Mesendoderm (in vitro differentiated cells): ENCODE measurements around the gene APOE. TPM values are rescaled to one million over a fixed set of nuclear protein-coding genes. Genes with fewer than 3 reads are reported as not detected.
A peak's percentile ranks its signal among the peaks of the same experiment; 100 is the strongest.
"Not testable (repeated sequence)": the region's sequence is repeated elsewhere in the genome, so short reads cannot be mapped to it uniquely, and the experiment has no call there.

Experiments
- DNase-seq: peaks from one replicate; pipeline ENCODE4 v3.0.0; 2013
- H2AK5ac ChIP-seq: 2 replicates; pipeline ENCODE4 v1.6.1; 2013; ENCODE audit warnings: low read length, inconsistent platforms
- H2BK120ac ChIP-seq: 2 replicates; pipeline ENCODE4 v1.6.1; 2013; ENCODE audit warnings: low read depth, mild to moderate bottlenecking, low read length, moderate library complexity, mixed read lengths
- H2BK15ac ChIP-seq: replicated peaks from 2 replicates; pipeline ENCODE4 v1.6.1; 2013; ENCODE audit warnings: low read depth, mild to moderate bottlenecking, moderate library complexity
- H2BK5ac ChIP-seq: 2 replicates; pipeline ENCODE4 v1.6.1; 2013; ENCODE audit warnings: low read length, inconsistent platforms
- H3K18ac ChIP-seq: 2 replicates; pipeline ENCODE4 v1.6.1; 2013; ENCODE audit warnings: mild to moderate bottlenecking, low read length, mixed read lengths
- H3K23ac ChIP-seq: one replicate; pipeline ENCODE4 v1.6.1; 2013; ENCODE audit warnings: low read length
- H3K27ac ChIP-seq: 2 replicates; pipeline ENCODE4 v1.5.1; 2013; ENCODE audit warnings: low read depth, mild to moderate bottlenecking, inconsistent platforms, low read length, moderate library complexity
- H3K27me3 ChIP-seq: 2 replicates; pipeline ENCODE4 v1.6.1; 2013; ENCODE audit warnings: low read length, control low read depth, mild to moderate bottlenecking, inconsistent platforms; ENCODE audit not compliant: insufficient read depth, poor library complexity
- H3K36me3 ChIP-seq: 2 replicates; pipeline ENCODE4 v1.6.1; 2013; ENCODE audit warnings: low read length, inconsistent platforms; ENCODE audit not compliant: control insufficient read depth, insufficient read depth
- H3K4ac ChIP-seq: one replicate; pipeline ENCODE4 v1.6.1; 2013; ENCODE audit warnings: low read depth, mild to moderate bottlenecking, low read length, moderate library complexity
- H3K4me1 ChIP-seq: 2 replicates; pipeline ENCODE4 v1.6.1; 2013; ENCODE audit warnings: low read depth, low read length, inconsistent platforms; ENCODE audit not compliant: control insufficient read depth
- H3K4me2 ChIP-seq: 2 replicates; pipeline ENCODE4 v1.6.1; 2013; ENCODE audit warnings: low read length
- H3K4me3 ChIP-seq: 2 replicates; pipeline ENCODE4 v1.5.1; 2013; ENCODE audit warnings: mild to moderate bottlenecking, low read length
- H3K56ac ChIP-seq: one replicate; pipeline ENCODE4 v1.6.1; 2013; ENCODE audit warnings: low read length
- H3K79me1 ChIP-seq: 2 replicates; pipeline ENCODE4 v1.6.1; 2013; ENCODE audit warnings: low read length, inconsistent platforms
- H3K79me2 ChIP-seq: 2 replicates; pipeline ENCODE4 v1.6.1; 2013; ENCODE audit warnings: mild to moderate bottlenecking, low read length; ENCODE audit not compliant: control insufficient read depth, insufficient read depth
- H3K9ac ChIP-seq: 2 replicates; pipeline ENCODE4 v1.6.1; 2013; ENCODE audit warnings: low read length, inconsistent platforms
- H4K5ac ChIP-seq: one replicate; pipeline ENCODE4 v1.6.1; 2013; ENCODE audit warnings: low read length
- H4K8ac ChIP-seq: one replicate; pipeline ENCODE4 v1.6.1; 2013; ENCODE audit warnings: low read depth, mild to moderate bottlenecking, control low read depth, low read length, moderate library complexity
- WGBS: extraction: QIAGEN DNeasy Blood & Tissue Kit; methylation state at CpG from one replicate; pipeline ENCODE4 v1.1.7; 2013; ENCODE audit warnings: low lambda C conversion rate, missing lambda C conversion rate; ENCODE audit not compliant: insufficient coverage; ENCODE audit errors: extremely low coverage; 5-methylcytosine and 5-hydroxymethylcytosine counted together
- polyA plus RNA-seq, 2 experiments: library from polyadenylated mRNA; stranded (reverse); fragments of 200-250 nt; gene quantifications; one replicate each; pipeline ENCODE4 v1.2.3, GENCODE V29; 2013

Gene APOE
- 299 TPM for polyA plus RNA-seq (2013, experiment 1 of 2)
- polyA plus RNA-seq (2013, experiment 2 of 2), result 297 TPM

- H3K23ac ChIP-seq, result peak within 1 kb of the TSS; percentile 59
- H2BK5ac ChIP-seq, result peak within 1 kb of the TSS; percentile 85
- peaks cover 4% of the 10 kb centered on the region for H3K79me2 ChIP-seq
- H2AK5ac ChIP-seq, result peak within 1 kb of the TSS; percentile 77
- H4K8ac ChIP-seq, result no peak within 1 kb of the TSS
- peak; percentile 92 for DNase-seq
- H3K36me3 ChIP-seq, result peaks cover 10% of the 10 kb centered on the region
- no peak within 1 kb of the TSS for H2BK15ac ChIP-seq
- peak within 1 kb of the TSS; percentile 85 for H3K4me2 ChIP-seq
- no peak within 1 kb of the TSS for H4K5ac ChIP-seq
- peak within 1 kb of the TSS; percentile 74 for H3K4ac ChIP-seq
- H3K56ac ChIP-seq, result peak within 1 kb of the TSS; percentile 97
- no peaks in the 10 kb centered on the region for H3K4me1 ChIP-seq
- peaks cover 4% of the 10 kb centered on the region for H3K79me1 ChIP-seq
- peak within 1 kb of the TSS; percentile 97 for H3K9ac ChIP-seq
- H2BK120ac ChIP-seq, result no peak within 1 kb of the TSS
- no CpG with 5 or more reads among the region's 20 CpGs for WGBS
- peak within 1 kb of the TSS; percentile 69 for H3K27ac ChIP-seq
- H3K4me3 ChIP-seq, result peak within 1 kb of the TSS; percentile 93
- H3K27me3 ChIP-seq, result no peaks in the 10 kb centered on the region
- peak within 1 kb of the TSS; percentile 75 for H3K18ac ChIP-seq
Observed at GRCh38 chr19:44905437-44906160, at the start of gene APOE. APOE (plus strand) TSS chr19:44905796; CDS start chr19:44906625, 829 bp downstream.

- Histone ChIP-seq H3K4me2 (no peak overlapping the region), H4K5ac (no peak overlapping the region), H2BK5ac (no peak overlapping the region), H3K9ac (no peak overlapping the region), H3K4me3 (no peak overlapping the region), H2AK5ac (no peak overlapping the region), H3K27me3 (no peaks in the 10 kb centered on the region), H2BK15ac (no peak overlapping the region), H3K56ac (no peak overlapping the region), H3K79me1 (peaks cover 32% of the 10 kb centered on the region), H3K4ac (no peak overlapping the region), H3K4me1 (no peaks in the 10 kb centered on the region), H3K79me2 (peaks cover 52% of the 10 kb centered on the region), H3K27ac (no peak overlapping the region), H3K36me3 (peaks cover 1% of the 10 kb centered on the region), H4K8ac (no peak overlapping the region), H2BK120ac (no peak overlapping the region), H3K18ac (no peak overlapping the region), H3K23ac (no peak overlapping the region)
- no peak for DNase-seq
- WGBS, result no CpG with 5 or more reads among the region's 10 CpGs
Observed at GRCh38 chr19:44856421-44857083, 49.0 kb upstream of the APOE start.

GRCh38 chr19:44857837-44858236, 47.8 kb upstream of the APOE start:
- peaks cover 30% of the 10 kb centered on the region for H3K79me1 ChIP-seq
- peaks cover 42% of the 10 kb centered on the region for H3K79me2 ChIP-seq
- no peak overlapping the region for H2BK120ac ChIP-seq
- no peak overlapping the region for H3K56ac ChIP-seq
- no peak overlapping the region for H3K4me2 ChIP-seq
- no peak overlapping the region for H3K4ac ChIP-seq
- no peaks in the 10 kb centered on the region for H3K36me3 ChIP-seq
- H3K4me3 ChIP-seq, result no peak overlapping the region
- no peak overlapping the region for H2BK5ac ChIP-seq
- H3K23ac ChIP-seq, result no peak overlapping the region
- no peak overlapping the region for H3K18ac ChIP-seq
- H4K8ac ChIP-seq, result no peak overlapping the region
- no peak overlapping the region for H3K9ac ChIP-seq
- no peak overlapping the region for H2BK15ac ChIP-seq
- no peaks in the 10 kb centered on the region for H3K4me1 ChIP-seq
- no peak overlapping the region for H2AK5ac ChIP-seq
- DNase-seq, result no peak
- H3K27ac ChIP-seq, result no peak overlapping the region
- H4K5ac ChIP-seq, result no peak overlapping the region
- H3K27me3 ChIP-seq, result no peaks in the 10 kb centered on the region
- WGBS, result no CpG with 5 or more reads among the region's 4 CpGs

- peaks cover 24% of the 10 kb centered on the region for H3K79me2 ChIP-seq
- not testable (repeated sequence) for H3K4me3 ChIP-seq, H3K4me1 ChIP-seq, H2BK120ac ChIP-seq, H2AK5ac ChIP-seq, H3K4me2 ChIP-seq, H4K5ac ChIP-seq, H4K8ac ChIP-seq, H3K27me3 ChIP-seq, H3K18ac ChIP-seq, H2BK15ac ChIP-seq, H3K36me3 ChIP-seq, DNase-seq, H3K4ac ChIP-seq, H3K23ac ChIP-seq, H3K27ac ChIP-seq, H3K56ac ChIP-seq, H2BK5ac ChIP-seq, H3K9ac ChIP-seq
- WGBS, result no CpG with 5 or more reads among the region's 3 CpGs
- peaks cover 24% of the 10 kb centered on the region for H3K79me1 ChIP-seq
Observed at GRCh38 chr19:44861576-44861975, 44.0 kb upstream of the APOE start.

- Histone ChIP-seq H3K4ac (no peak overlapping the region), H3K4me1 (no peaks in the 10 kb centered on the region), H2BK120ac (no peak overlapping the region), H3K36me3 (peaks cover 4% of the 10 kb centered on the region), H3K18ac (no peak overlapping the region), H3K4me2 (no peak overlapping the region), H3K27me3 (no peaks in the 10 kb centered on the region), H3K9ac (no peak overlapping the region), H2BK15ac (no peak overlapping the region), H3K23ac (no peak overlapping the region), H3K79me1 (peaks cover 16% of the 10 kb centered on the region), H4K8ac (no peak overlapping the region), H3K79me2 (peaks cover 11% of the 10 kb centered on the region), H2BK5ac (no peak overlapping the region), H3K56ac (no peak overlapping the region), H3K27ac (no peak overlapping the region), H2AK5ac (no peak overlapping the region), H3K4me3 (no peak overlapping the region), H4K5ac (no peak overlapping the region)
- DNase-seq, result no peak
- WGBS, result no CpG with 5 or more reads among the region's 2 CpGs
Observed at GRCh38 chr19:44863990-44864389, 41.6 kb upstream of the APOE start.
